ENCODE results near the gene SPTLC3.

Gene SPTLC3

DNA sequence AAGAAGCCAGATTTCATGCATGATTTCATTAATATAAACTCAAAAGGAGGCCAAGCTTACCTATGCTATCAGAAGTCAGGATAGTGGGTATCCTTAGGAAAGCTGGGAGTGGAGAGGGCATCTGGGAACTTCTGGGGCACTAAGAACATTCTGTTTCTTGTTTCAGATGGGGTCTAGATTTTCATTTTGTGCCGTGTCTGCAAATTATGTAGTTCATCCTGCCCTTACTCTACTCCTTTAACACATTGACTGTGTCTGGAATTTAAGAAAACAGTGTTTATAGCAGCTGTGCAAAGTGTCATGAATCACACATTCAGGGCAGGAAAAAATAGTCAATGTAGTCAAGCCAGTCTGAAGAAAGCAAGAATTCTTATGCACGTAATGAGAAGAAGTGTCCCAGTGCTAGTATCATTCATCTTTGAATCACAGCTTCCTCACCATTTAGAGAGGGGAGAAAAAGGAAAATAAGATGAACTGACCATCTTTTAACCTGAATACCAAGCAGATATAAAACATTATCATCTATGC lies 11.6 kb upstream of the SPTLC3 start:
- no peak overlapping the region for H3K4me3 ChIP-seq (ENCODE audit: low read depth, low read length)
- H3K4me1 ChIP-seq (ENCODE audit: control insufficient read depth, insufficient read depth, low read length) = peaks cover 3% of the 10 kb centered on the region
- H3K27me3 ChIP-seq (ENCODE audit: control insufficient read depth, insufficient read depth, low read length) = no peaks in the 10 kb centered on the region
- no peaks in the 10 kb centered on the region for H3K36me3 ChIP-seq (ENCODE audit: control insufficient read depth, insufficient read depth, low read length)
- H3K9me3 ChIP-seq (ENCODE audit: control insufficient read depth, insufficient read depth, low read length) = no peaks in the 10 kb centered on the region
- H3K9ac ChIP-seq (ENCODE audit: low read depth, low read length) = no peak overlapping the region

DNA sequence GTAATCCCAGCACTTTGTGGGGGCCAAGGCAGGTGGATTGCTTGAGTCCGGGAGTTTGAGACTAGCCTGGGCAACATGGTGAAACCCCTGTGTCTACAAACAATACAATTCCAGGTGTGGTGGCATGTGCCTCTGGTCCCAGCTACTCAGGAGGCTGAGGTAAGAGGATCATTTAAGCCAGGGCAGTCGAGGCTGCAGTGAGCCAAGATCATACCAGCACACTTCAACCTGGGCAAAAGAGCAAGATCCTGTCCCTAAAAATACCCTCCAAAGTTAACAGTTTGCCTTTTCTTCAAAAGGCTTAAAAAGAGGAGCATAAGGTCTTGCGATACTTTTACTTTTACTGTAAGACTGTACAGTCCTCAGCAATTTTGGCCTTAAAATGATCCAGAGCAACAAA lies 10.7 kb upstream of the SPTLC3 start:
- H3K4me1 ChIP-seq (ENCODE audit: control insufficient read depth, insufficient read depth, low read length) = peaks cover 3% of the 10 kb centered on the region

DNA sequence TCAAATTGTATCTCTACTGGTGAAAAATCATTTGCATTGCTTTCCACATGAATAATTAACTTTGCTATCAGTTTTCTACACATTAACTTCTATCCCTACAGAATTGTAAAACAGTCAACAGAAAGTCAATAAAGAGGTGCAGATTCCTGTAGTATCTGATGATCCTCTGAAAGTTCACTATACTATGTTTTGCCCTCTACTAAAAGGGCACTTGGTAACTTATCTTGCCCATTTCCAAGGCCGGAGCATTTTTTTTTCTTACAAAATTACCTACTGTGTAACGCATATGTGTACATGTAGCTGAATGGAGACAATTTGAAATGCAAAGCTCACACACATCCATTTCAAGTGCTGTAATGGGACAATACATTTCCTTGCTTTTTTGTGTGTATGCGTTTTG lies 9.6 kb upstream of the SPTLC3 start:
- H3K27me3 ChIP-seq (ENCODE audit: control insufficient read depth, insufficient read depth, low read length) = no peaks in the 10 kb centered on the region
- no peak overlapping the region for H3K9ac ChIP-seq (ENCODE audit: low read depth, low read length)
- H3K9me3 ChIP-seq (ENCODE audit: control insufficient read depth, insufficient read depth, low read length) = no peaks in the 10 kb centered on the region
- peaks cover 3% of the 10 kb centered on the region for H3K4me1 ChIP-seq (ENCODE audit: control insufficient read depth, insufficient read depth, low read length)
- no peaks in the 10 kb centered on the region for H3K36me3 ChIP-seq (ENCODE audit: control insufficient read depth, insufficient read depth, low read length)
- H3K4me3 ChIP-seq (ENCODE audit: low read depth, low read length) = no peak overlapping the region

More for the DNA sequence above, 10.7 kb upstream of the SPTLC3 start:
- Histone ChIP-seq H3K9me3 (ENCODE audit: control insufficient read depth, insufficient read depth, low read length) (no peaks in the 10 kb centered on the region), H3K27me3 (ENCODE audit: control insufficient read depth, insufficient read depth, low read length) (no peaks in the 10 kb centered on the region), H3K4me3 (ENCODE audit: low read depth, low read length) (no peak overlapping the region), H3K36me3 (ENCODE audit: control insufficient read depth, insufficient read depth, low read length) (no peaks in the 10 kb centered on the region), H3K9ac (ENCODE audit: low read depth, low read length) (no peak overlapping the region)

DNA sequence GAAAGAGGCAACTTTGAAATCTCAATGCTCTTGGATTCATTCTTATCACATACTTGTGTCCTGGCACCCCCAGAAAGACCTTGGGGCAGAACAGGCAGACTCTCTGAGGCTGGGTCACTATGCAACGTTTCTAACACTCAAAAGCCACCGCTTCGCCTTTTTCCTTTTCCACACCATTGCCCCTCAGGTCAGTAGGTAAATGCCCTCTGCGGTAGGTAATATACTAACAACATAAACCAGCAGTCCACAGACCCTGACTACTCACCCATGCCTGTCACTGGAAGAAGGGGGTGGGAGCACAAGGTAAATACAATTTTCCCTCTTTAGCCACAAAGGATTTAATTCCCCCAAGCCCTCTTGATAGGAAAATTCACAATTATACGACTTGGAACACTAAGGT lies 6.5 kb upstream of the SPTLC3 start:
- no peak overlapping the region for H3K4me3 ChIP-seq (ENCODE audit: low read depth, low read length)
- no peaks in the 10 kb centered on the region for H3K27me3 ChIP-seq (ENCODE audit: control insufficient read depth, insufficient read depth, low read length)
- H3K4me1 ChIP-seq (ENCODE audit: control insufficient read depth, insufficient read depth, low read length) = no peaks in the 10 kb centered on the region
- no peaks in the 10 kb centered on the region for H3K9me3 ChIP-seq (ENCODE audit: control insufficient read depth, insufficient read depth, low read length)
- no peak overlapping the region for H3K9ac ChIP-seq (ENCODE audit: low read depth, low read length)
- H3K36me3 ChIP-seq (ENCODE audit: control insufficient read depth, insufficient read depth, low read length) = no peaks in the 10 kb centered on the region

DNA sequence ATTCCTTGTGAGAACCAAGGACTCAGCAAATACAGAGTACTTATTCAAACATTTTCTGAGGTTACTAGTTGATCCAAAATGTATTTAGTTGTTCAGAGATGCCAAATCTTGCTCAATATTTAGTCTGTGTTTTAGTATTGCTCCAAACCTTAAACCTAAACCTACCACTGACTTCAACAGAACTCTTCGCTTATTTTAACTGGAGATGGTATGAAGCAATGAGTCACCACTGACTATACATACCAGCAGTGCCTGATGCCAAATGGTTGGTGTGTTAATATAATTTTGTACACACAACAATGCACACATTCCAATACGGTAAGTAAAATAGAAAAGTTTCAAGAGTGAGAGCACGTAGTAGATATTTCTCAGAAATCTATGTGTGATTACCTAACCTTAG lies 1.9 kb upstream of the SPTLC3 start:
- Histone ChIP-seq H3K4me1 (ENCODE audit: control insufficient read depth, insufficient read depth, low read length) (peaks cover 7% of the 10 kb centered on the region), H3K9me3 (ENCODE audit: control insufficient read depth, insufficient read depth, low read length) (no peaks in the 10 kb centered on the region), H3K4me3 (ENCODE audit: low read depth, low read length) (no peak overlapping the region), H3K9ac (ENCODE audit: low read depth, low read length) (no peak overlapping the region), H3K36me3 (ENCODE audit: control insufficient read depth, insufficient read depth, low read length) (no peaks in the 10 kb centered on the region), H3K27me3 (ENCODE audit: control insufficient read depth, insufficient read depth, low read length) (no peaks in the 10 kb centered on the region)

DNA sequence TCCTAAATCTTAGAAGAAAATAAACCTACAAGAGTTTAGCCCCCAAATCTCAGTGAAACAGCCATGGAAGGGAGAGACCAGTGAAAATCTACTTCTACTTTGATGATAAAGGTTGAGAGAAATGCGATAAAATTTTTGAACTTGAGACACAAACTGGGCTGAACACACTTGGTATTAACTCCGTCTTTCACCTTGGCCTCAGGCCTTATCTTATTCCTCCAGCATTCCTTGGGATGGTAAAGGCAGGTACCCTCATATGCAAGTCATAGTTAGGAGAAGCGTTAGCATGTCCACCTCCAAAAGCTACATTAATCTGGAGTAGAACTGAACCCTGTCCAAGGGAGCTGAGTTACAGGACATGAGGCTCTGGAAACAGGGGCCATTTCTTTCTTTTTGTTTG lies 1.2 kb upstream of the SPTLC3 start:
- Histone ChIP-seq H3K27me3 (ENCODE audit: control insufficient read depth, insufficient read depth, low read length) (no peaks in the 10 kb centered on the region), H3K9me3 (ENCODE audit: control insufficient read depth, insufficient read depth, low read length) (no peaks in the 10 kb centered on the region), H3K4me1 (ENCODE audit: control insufficient read depth, insufficient read depth, low read length) (peaks cover 7% of the 10 kb centered on the region), H3K36me3 (ENCODE audit: control insufficient read depth, insufficient read depth, low read length) (no peaks in the 10 kb centered on the region), H3K4me3 (ENCODE audit: low read depth, low read length) (no peak overlapping the region), H3K9ac (ENCODE audit: low read depth, low read length) (no peak overlapping the region)

DNA sequence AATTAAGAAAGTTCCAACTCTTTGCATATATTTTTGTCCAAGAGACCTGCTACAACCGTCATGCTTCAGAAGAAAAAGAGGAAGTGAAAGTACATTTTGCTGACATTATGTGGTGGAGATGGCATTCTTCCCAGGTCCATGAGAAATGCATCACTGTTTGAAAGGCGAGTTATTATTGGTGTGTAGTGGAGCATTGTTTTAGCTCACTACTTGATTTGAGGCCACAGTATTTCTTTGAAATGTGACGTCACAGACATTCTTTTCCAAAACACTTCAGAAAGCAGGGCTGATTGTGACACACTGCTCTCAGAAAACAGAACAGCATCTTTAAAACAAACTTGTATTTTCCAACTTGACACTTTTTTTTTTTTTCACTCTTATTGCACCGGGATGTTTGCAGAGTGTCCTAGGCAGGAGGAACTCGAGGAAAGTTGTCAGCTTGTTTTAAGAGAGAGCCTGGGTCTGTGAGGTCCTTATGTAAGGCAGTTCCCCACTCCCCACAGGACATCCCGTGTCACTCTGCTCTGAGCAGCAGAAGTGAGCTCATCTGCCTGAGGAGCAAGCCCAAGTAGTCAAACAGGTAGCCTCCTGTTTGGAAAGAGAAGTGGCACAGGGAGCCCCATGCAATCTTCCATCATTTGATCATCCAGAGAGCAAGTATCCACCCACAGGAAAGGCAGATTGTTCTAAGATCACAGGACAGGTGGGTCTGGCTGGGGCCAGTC lies 1.1 kb downstream of the SPTLC3 start:
- no peaks in the 10 kb centered on the region for H3K27me3 ChIP-seq (ENCODE audit: control insufficient read depth, insufficient read depth, low read length)
- H3K4me3 ChIP-seq (ENCODE audit: low read depth, low read length) = no peak overlapping the region
- no peaks in the 10 kb centered on the region for H3K36me3 ChIP-seq (ENCODE audit: control insufficient read depth, insufficient read depth, low read length)
- no peaks in the 10 kb centered on the region for H3K9me3 ChIP-seq (ENCODE audit: control insufficient read depth, insufficient read depth, low read length)
- peaks cover 11% of the 10 kb centered on the region for H3K4me1 ChIP-seq (ENCODE audit: control insufficient read depth, insufficient read depth, low read length)
- H3K9ac ChIP-seq (ENCODE audit: low read depth, low read length) = no peak overlapping the region

DNA sequence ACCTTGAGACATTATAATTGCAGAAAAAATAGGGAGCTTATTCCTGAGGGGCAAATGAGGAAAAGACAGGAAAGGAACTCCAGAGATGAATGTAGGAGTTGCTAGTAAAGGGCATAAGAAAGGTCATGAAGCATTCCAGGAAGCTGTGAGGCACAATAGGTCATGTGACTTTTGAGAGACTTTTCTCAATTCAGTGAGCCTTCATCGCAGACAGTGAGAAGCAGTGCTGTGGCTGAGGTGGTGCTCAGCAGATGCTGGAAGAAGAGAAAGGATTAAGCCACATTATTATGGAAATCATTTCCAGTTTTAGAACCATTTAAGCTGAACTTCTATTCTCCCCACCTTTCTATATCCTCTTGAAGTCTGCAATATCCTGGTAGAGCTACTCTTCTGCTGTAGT lies 4.1 kb downstream of the SPTLC3 start:
- Histone ChIP-seq H3K9me3 (ENCODE audit: control insufficient read depth, insufficient read depth, low read length) (no peaks in the 10 kb centered on the region), H3K27me3 (ENCODE audit: control insufficient read depth, insufficient read depth, low read length) (no peaks in the 10 kb centered on the region)

DNA sequence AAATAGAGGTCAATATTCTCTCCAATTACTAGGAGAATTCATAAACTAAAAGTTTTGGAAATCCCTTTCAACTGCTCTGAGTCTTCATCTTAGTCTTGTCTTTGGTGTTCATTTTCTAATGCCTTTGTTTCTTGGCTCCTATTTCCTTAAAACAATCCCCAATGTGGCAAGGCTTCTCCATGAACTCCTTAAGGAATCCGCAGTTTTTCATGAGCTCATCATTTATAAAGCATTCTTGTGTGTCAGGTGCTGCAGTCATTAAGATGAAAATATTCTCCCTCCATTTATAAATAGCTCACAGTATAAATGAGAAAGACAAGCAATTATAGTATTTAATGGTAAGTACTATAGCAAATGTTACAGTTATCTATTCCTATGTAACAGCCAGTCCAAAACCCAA lies 4.6 kb downstream of the SPTLC3 start:
- Histone ChIP-seq H3K4me3 (ENCODE audit: low read depth, low read length) (no peak overlapping the region), H3K27me3 (ENCODE audit: control insufficient read depth, insufficient read depth, low read length) (no peaks in the 10 kb centered on the region), H3K9me3 (ENCODE audit: control insufficient read depth, insufficient read depth, low read length) (no peaks in the 10 kb centered on the region), H3K4me1 (ENCODE audit: control insufficient read depth, insufficient read depth, low read length) (peaks cover 11% of the 10 kb centered on the region), H3K9ac (ENCODE audit: low read depth, low read length) (no peak overlapping the region), H3K36me3 (ENCODE audit: control insufficient read depth, insufficient read depth, low read length) (no peaks in the 10 kb centered on the region)

More for the DNA sequence above, 4.1 kb downstream of the SPTLC3 start:
- Histone ChIP-seq H3K4me1 (ENCODE audit: control insufficient read depth, insufficient read depth, low read length) (peaks cover 11% of the 10 kb centered on the region), H3K36me3 (ENCODE audit: control insufficient read depth, insufficient read depth, low read length) (no peaks in the 10 kb centered on the region), H3K9ac (ENCODE audit: low read depth, low read length) (no peak overlapping the region), H3K4me3 (ENCODE audit: low read depth, low read length) (no peak overlapping the region)

DNA sequence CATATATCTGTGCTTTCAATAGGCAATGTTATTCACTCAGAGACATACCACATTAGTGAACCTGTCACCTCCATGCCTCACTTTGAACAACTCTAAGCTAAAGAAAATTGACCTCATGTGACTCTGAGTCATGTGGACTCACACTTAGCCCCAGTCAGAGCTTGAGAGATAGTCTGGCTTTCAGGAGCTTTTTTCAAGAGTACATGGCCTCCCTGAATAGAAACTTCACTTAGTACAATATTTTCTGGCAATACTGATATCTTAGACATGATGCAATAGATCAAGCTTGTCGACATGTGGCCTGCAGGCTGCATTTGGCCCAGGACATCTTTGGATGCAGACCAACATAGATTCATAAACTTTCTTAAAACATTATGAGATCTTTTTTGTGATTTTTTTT lies 8.5 kb downstream of the SPTLC3 start:
- H3K27me3 ChIP-seq (ENCODE audit: control insufficient read depth, insufficient read depth, low read length) = no peaks in the 10 kb centered on the region
- peaks cover 7% of the 10 kb centered on the region for H3K9me3 ChIP-seq (ENCODE audit: control insufficient read depth, insufficient read depth, low read length)
- no peaks in the 10 kb centered on the region for H3K36me3 ChIP-seq (ENCODE audit: control insufficient read depth, insufficient read depth, low read length)
- H3K4me3 ChIP-seq (ENCODE audit: low read depth, low read length) = no peak overlapping the region
- H3K4me1 ChIP-seq (ENCODE audit: control insufficient read depth, insufficient read depth, low read length) = peaks cover 4% of the 10 kb centered on the region
- no peak overlapping the region for H3K9ac ChIP-seq (ENCODE audit: low read depth, low read length)

DNA sequence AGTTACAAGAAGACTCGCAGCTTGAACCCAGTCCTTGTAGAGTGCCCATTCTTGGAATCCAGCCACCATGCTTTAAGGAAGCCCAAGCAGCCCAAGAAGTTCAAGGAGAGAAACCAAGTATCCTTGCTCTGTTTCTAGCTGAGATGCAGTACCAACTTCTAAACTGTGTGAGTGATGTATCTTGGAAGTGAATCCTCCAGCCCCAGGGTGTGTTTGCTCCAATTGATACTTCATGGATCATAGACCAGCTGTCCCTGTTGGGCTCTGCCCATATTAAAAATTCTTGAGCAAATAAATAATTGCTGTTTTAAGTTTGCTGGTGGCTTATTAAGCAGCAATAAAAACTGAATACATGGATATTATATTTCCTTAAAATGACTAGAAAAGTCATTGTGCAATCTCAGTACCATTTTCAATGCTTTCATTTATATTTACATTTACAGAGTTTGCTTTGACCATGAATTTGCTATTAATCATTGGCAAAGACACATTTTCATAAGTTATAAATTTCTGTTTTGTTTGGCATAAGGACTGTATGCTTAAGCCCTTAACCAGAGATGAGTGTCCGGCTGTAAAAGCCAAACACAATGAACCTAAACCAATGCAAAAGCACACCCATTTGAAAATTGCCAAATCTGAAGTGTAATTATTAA lies 9.2 kb downstream of the SPTLC3 start:
- no peak overlapping the region for H3K9ac ChIP-seq (ENCODE audit: low read depth, low read length)
- H3K4me3 ChIP-seq (ENCODE audit: low read depth, low read length) = no peak overlapping the region
- H3K27me3 ChIP-seq (ENCODE audit: control insufficient read depth, insufficient read depth, low read length) = no peaks in the 10 kb centered on the region
- H3K4me1 ChIP-seq (ENCODE audit: control insufficient read depth, insufficient read depth, low read length) = peaks cover 3% of the 10 kb centered on the region
- peaks cover 3% of the 10 kb centered on the region for H3K36me3 ChIP-seq (ENCODE audit: control insufficient read depth, insufficient read depth, low read length)
- peaks cover 7% of the 10 kb centered on the region for H3K9me3 ChIP-seq (ENCODE audit: control insufficient read depth, insufficient read depth, low read length)
